HepG2 (cell line): ENCODE data around the gene C19orf44. TPM values are rescaled to one million over a fixed set of nuclear protein-coding genes. Genes with fewer than 3 reads are reported as not detected.
A peak's percentile ranks its signal among the peaks of the same experiment; 100 is the strongest.

ENCODE experiments used
- AHR ChIP-seq: IDR thresholded peaks from 2 replicates; pipeline ENCODE4 v1.6.1; 2018; ENCODE audit warnings: missing genetic modification reagents, missing compliant biosample characterization
- ATF3 ChIP-seq: sonication (generic); formaldehyde crosslinking; IDR thresholded peaks from 2 replicates; pipeline ENCODE4 v1.4.0; 2020; ENCODE audit warnings: missing genetic modification reagents
- CCDC6 ChIP-seq: sonication (generic); formaldehyde crosslinking; IDR thresholded peaks from 2 replicates; pipeline ENCODE4 v1.8.1; 2022; ENCODE audit warnings: mild to moderate bottlenecking, missing genetic modification reagents, moderate library complexity
- CENPBD1 ChIP-seq: sonication (generic); formaldehyde crosslinking; IDR thresholded peaks from 2 replicates; pipeline ENCODE4 v1.8.0; 2022; ENCODE audit warnings: missing genetic modification reagents, low read depth, mild to moderate bottlenecking, borderline replicate concordance
- CHD4 ChIP-seq: fragments of 200-600 bp; sonication (generic); IDR thresholded peaks from 2 replicates; pipeline ENCODE4 v1.7.0; 2017; ENCODE audit warnings: mild to moderate bottlenecking, low read length, borderline replicate concordance
- KDM1A ChIP-seq: IDR thresholded peaks from 2 replicates; pipeline ENCODE4 v1.6.1; 2016; ENCODE audit warnings: missing compliant biosample characterization
- MAZ ChIP-seq, 2 experiments: sonication (generic) in 1 of 2; formaldehyde crosslinking in 1 of 2; IDR thresholded peaks; 2 replicates each; pipeline versions ENCODE4 v1.5.0 to v1.6.1; 2012 to 2020; ENCODE audit warnings: low read depth in 2 of 2, mild to moderate bottlenecking in 2 of 2, borderline replicate concordance in 1 of 2, improper control_type of control experiment in 1 of 2, low read length in 1 of 2, missing genetic modification reagents in 1 of 2, moderate library complexity in 1 of 2
- MXD1 ChIP-seq: sonication (generic); formaldehyde crosslinking; IDR thresholded peaks from 2 replicates; pipeline ENCODE4 v1.4.0; 2020; ENCODE audit warnings: mild to moderate bottlenecking, missing genetic modification reagents
- MXD4 ChIP-seq: IDR thresholded peaks from 2 replicates; pipeline ENCODE4 v1.6.1; 2016; ENCODE audit warnings: mild to moderate bottlenecking, missing biosample characterization, missing genetic modification reagents
- NFE2L1 ChIP-seq: sonication (generic); formaldehyde crosslinking; IDR thresholded peaks from 2 replicates; pipeline ENCODE4 v1.4.0; 2020; ENCODE audit warnings: missing genetic modification reagents, mild to moderate bottlenecking, borderline replicate concordance
- POLR2AphosphoS5 ChIP-seq: IDR thresholded peaks from 2 replicates; pipeline ENCODE4 v1.6.1; 2012; ENCODE audit warnings: low read depth, low read length
- RARG ChIP-seq: sonication (generic); formaldehyde crosslinking; IDR thresholded peaks from 2 replicates; pipeline ENCODE4 v1.4.0; 2020; ENCODE audit warnings: low read depth, mild to moderate bottlenecking, missing genetic modification reagents
- SNAI1 ChIP-seq: sonication (generic); formaldehyde crosslinking; IDR thresholded peaks from 2 replicates; pipeline ENCODE4 v1.5.0; 2020; ENCODE audit warnings: mild to moderate bottlenecking, missing genetic modification reagents, borderline replicate concordance
- TCF12 ChIP-seq, 2 experiments: fragments of 450-650 bp in 1 of 2; sonication (generic) in 1 of 2; formaldehyde crosslinking in 1 of 2; IDR thresholded peaks; 2 replicates each; pipeline versions ENCODE4 v1.6.1 to v1.8.0; 2017 to 2022; ENCODE audit warnings: antibody characterized with exemption in 1 of 2, mild to moderate bottlenecking in 1 of 2, missing genetic modification reagents in 1 of 2, moderate library complexity in 1 of 2
- USF2 ChIP-seq, 2 experiments: sonication (generic) in 1 of 2; formaldehyde crosslinking in 1 of 2; IDR thresholded peaks; 2 replicates each; pipeline versions ENCODE4 v1.5.1 to v1.6.1; 2011 to 2020; ENCODE audit warnings: borderline replicate concordance in 1 of 2, low read depth in 1 of 2, low read length in 1 of 2, mild to moderate bottlenecking in 1 of 2, missing genetic modification reagents in 1 of 2, moderate library complexity in 1 of 2
- ZFP41 ChIP-seq: sonication (generic); formaldehyde crosslinking; IDR thresholded peaks from 2 replicates; pipeline ENCODE4 v1.4.0; 2020; ENCODE audit warnings: mild to moderate bottlenecking, missing genetic modification reagents, borderline replicate concordance
- ZNF121 ChIP-seq: sonication (generic); formaldehyde crosslinking; IDR thresholded peaks from 2 replicates; pipeline ENCODE4 v1.5.0; 2020; ENCODE audit warnings: mild to moderate bottlenecking, missing genetic modification reagents
- ZNF18 ChIP-seq: sonication (generic); formaldehyde crosslinking; IDR thresholded peaks from 2 replicates; pipeline ENCODE4 v1.8.0; 2022; ENCODE audit warnings: mild to moderate bottlenecking, missing genetic modification reagents; ENCODE audit not compliant: insufficient replicate concordance
- ZNF275 ChIP-seq: sonication (generic); formaldehyde crosslinking; IDR thresholded peaks from 2 replicates; pipeline ENCODE4 v1.8.0; 2022; ENCODE audit warnings: missing genetic modification reagents, mild to moderate bottlenecking, inconsistent platforms, borderline replicate concordance
- ZNF639 ChIP-seq: conservative IDR thresholded peaks from 2 replicates; pipeline ENCODE4 v1.6.1; 2018; ENCODE audit warnings: missing genetic modification reagents
- ZSCAN31 ChIP-seq: sonication (generic); formaldehyde crosslinking; IDR thresholded peaks from 2 replicates; pipeline ENCODE4 v1.5.0; 2020; ENCODE audit warnings: low read depth, mild to moderate bottlenecking, missing genetic modification reagents
- polyA plus RNA-seq, 8 experiments: library from polyadenylated mRNA; depleted of rRNA in 3 of 8; stranded (reverse) in 7 of 8; unstranded in 1 of 8; fragments of >200 nt; fragmentation: Illumina TruSeq in 4 of 8; extraction: Trizol in 4 of 8; gene quantifications; 2 replicates each; pipeline versions ENCODE4 v1.2.1 to v1.2.3, GENCODE V29; 2011 to 2016; ENCODE audit warnings: low read depth in 4 of 8, missing spikeins in 1 of 8, mixed read lengths in 1 of 8; ENCODE audit not compliant: insufficient read depth in 1 of 8
- total RNA-seq, 5 experiments: library from RNA; depleted of rRNA; stranded (reverse); fragments of >200 nt; fragmentation: Illumina TruSeq; extraction: Trizol; gene quantifications; 2 replicates each; pipeline ENCODE4 v1.2.3, GENCODE V29; 2016; ENCODE audit warnings: low read depth in 1 of 5

C19orf44 gene
- total and polyA plus RNA-seq, 2 of the 13 experiments (the other 11 are each of a cell fraction or from before 2014, with no cell fraction given), result 3.2 to 4.3 TPM

GRCh38 chr19:16496613-16496983 lies 404 bp downstream of the C19orf44 start (continued):
- no peak for TF ChIP-seq USF2 (IDR thresholded peaks at IDR 0.05; ENCODE audit: low read depth, low read length)
- TF ChIP-seq USF2 (CRISPR knock-in tag; IDR thresholded peaks at IDR 0.05; ENCODE audit: borderline replicate concordance), result no peak
- TF ChIP-seq MAZ (IDR thresholded peaks at IDR 0.05; ENCODE audit: borderline replicate concordance, low read depth, low read length), result no peak
- TF ChIP-seq MAZ (CRISPR knock-in tag; IDR thresholded peaks at IDR 0.05; ENCODE audit: low read depth), result peak; percentile 1; the same call in 1 of the 2 replicates
- peak; percentile 51; the same call in 1 of the 2 replicates for TF ChIP-seq SNAI1 (CRISPR knock-in tag)
- TF ChIP-seq ZSCAN31 (CRISPR knock-in tag), result 0 out of 2 replicates have a peak, but pooled peaks have one; percentile 10
- no peak for TF ChIP-seq POLR2AphosphoS5
- TF ChIP-seq MXD1 (CRISPR knock-in tag), result 0 out of 2 replicates have a peak, but pooled peaks have one; percentile 13
- no peak for TF ChIP-seq RARG (CRISPR knock-in tag)
- no peak for TF ChIP-seq ZFP41
- TF ChIP-seq CHD4, result no peak
- TF ChIP-seq TCF12 (IDR thresholded peaks at IDR 0.05), result no peak
- 0 out of 2 replicates have a peak, but pooled peaks have one; percentile 4 for TF ChIP-seq TCF12 (CRISPR knock-in tag; IDR thresholded peaks at IDR 0.05)
- TF ChIP-seq MXD4 (CRISPR knock-in tag), result no peak
- peak; percentile 91 for TF ChIP-seq ZNF121
- TF ChIP-seq NFE2L1 (CRISPR knock-in tag), result no peak
- TF ChIP-seq ZNF18 (CRISPR knock-in tag), result no peak
- no peak for TF ChIP-seq AHR (CRISPR knock-in tag)
- no peak for TF ChIP-seq CCDC6 (CRISPR knock-in tag)
- no peak for TF ChIP-seq ZNF639 (CRISPR knock-in tag)
- 0 out of 2 replicates have a peak, but pooled peaks have one; percentile 21 for TF ChIP-seq KDM1A
- TF ChIP-seq ATF3 (CRISPR knock-in tag), result no peak
- TF ChIP-seq CENPBD1 (CRISPR knock-in tag), result no peak
- no peak for TF ChIP-seq ZNF275 (CRISPR knock-in tag)
